ENCODE measurements around the gene FAR2.

- no peak for TF ChIP-seq SP1 (IDR thresholded peaks at IDR 0.05)
- TF ChIP-seq, protein P1, sequence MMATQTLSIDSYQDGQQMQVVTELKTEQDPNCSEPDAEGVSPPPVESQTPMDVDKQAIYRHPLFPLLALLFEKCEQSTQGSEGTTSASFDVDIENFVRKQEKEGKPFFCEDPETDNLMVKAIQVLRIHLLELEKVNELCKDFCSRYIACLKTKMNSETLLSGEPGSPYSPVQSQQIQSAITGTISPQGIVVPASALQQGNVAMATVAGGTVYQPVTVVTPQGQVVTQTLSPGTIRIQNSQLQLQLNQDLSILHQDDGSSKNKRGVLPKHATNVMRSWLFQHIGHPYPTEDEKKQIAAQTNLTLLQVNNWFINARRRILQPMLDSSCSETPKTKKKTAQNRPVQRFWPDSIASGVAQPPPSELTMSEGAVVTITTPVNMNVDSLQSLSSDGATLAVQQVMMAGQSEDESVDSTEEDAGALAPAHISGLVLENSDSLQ (IDR thresholded peaks at IDR 0.05) = no peak
- no peak for TF ChIP-seq ELF4 (IDR thresholded peaks at IDR 0.05)
- TF ChIP-seq L3MBTL2 (conservative IDR thresholded peaks at IDR 0.05) = no peak
- TF ChIP-seq SUZ12 (IDR thresholded peaks at IDR 0.05) = no peak
- TF ChIP-seq FOXM1 (IDR thresholded peaks at IDR 0.05; ENCODE audit: borderline replicate concordance) = no peak
- TF ChIP-seq ZNF384 (IDR thresholded peaks at IDR 0.05) = no peak
- TF ChIP-seq TARDBP (IDR thresholded peaks at IDR 0.05) = no peak
- TF ChIP-seq HDGF (IDR thresholded peaks at IDR 0.05; ENCODE audit: borderline replicate concordance) = no peak
- no peak for TF ChIP-seq NFRKB (IDR thresholded peaks at IDR 0.05)
- TF ChIP-seq BHLHE40 (IDR thresholded peaks at IDR 0.05; ENCODE audit: borderline replicate concordance) = no peak
Observed at GRCh38 chr12:29286081-29286790, 137.2 kb downstream of the FAR2 start.

Measured in HEK293T (cell line).